DND-41 (cell line): ENCODE data around the gene HSPH1.

Experiments used
- ATAC-seq: fragments of 200-7000 bp; cut with Tn5 transposase; 3 replicates; pipeline ENCODE4 v1.9.1; 2021; ENCODE audit warnings: low read depth; ENCODE audit not compliant: insufficient read depth
- DNase-seq: peaks from one replicate; pipeline ENCODE4 v3.0.0-alpha.2; 2020
- H2AFZ ChIP-seq: 2 replicates; pipeline ENCODE4 v1.6.0; 2012; ENCODE audit warnings: low read depth, low read length
- H3K27ac ChIP-seq: 2 replicates; pipeline ENCODE4 v1.5.1; 2012; ENCODE audit warnings: low read length, inconsistent platforms
- H3K27me3 ChIP-seq: fragments of 200-600 bp; sonication (generic); 2 replicates; pipeline ENCODE4 v1.6.0; 2012; ENCODE audit warnings: low read length, mild to moderate bottlenecking, inconsistent platforms; ENCODE audit not compliant: insufficient read depth, poor library complexity
- H3K36me3 ChIP-seq: 2 replicates; pipeline ENCODE4 v1.5.1; 2012; ENCODE audit warnings: low read length, inconsistent platforms; ENCODE audit not compliant: insufficient read depth
- H3K4me1 ChIP-seq: 2 replicates; pipeline ENCODE4 v1.5.1; 2012; ENCODE audit warnings: mild to moderate bottlenecking, low read length; ENCODE audit not compliant: insufficient read depth
- H3K4me2 ChIP-seq: 2 replicates; pipeline ENCODE4 v1.6.0; 2012; ENCODE audit warnings: mild to moderate bottlenecking, moderate library complexity, low read length, inconsistent platforms; ENCODE audit not compliant: insufficient read depth
- H3K4me3 ChIP-seq, 2 experiments: fragments of 200-600 bp in 1 of 2; shearing (Covaris generic) in 1 of 2; 2 replicates each; pipeline ENCODE4 v1.5.1; 2012 to 2016; ENCODE audit warnings: inconsistent platforms in 2 of 2, low read length in 2 of 2, mild to moderate bottlenecking in 2 of 2, low read depth in 1 of 2, moderate library complexity in 1 of 2
- H3K79me2 ChIP-seq: 2 replicates; pipeline ENCODE4 v1.6.0; 2012; ENCODE audit warnings: low read length, inconsistent platforms; ENCODE audit not compliant: insufficient read depth
- H3K9ac ChIP-seq: 2 replicates; pipeline ENCODE4 v1.6.0; 2012; ENCODE audit warnings: low read depth, mild to moderate bottlenecking, inconsistent platforms, low read length, moderate library complexity
- H3K9me3 ChIP-seq: 2 replicates; pipeline ENCODE4 v1.5.1; 2012; ENCODE audit warnings: low read length, moderate library complexity, mild to moderate bottlenecking, inconsistent platforms; ENCODE audit not compliant: insufficient read depth, severe bottlenecking
- H4K20me1 ChIP-seq: 2 replicates; pipeline ENCODE4 v1.6.0; 2012; ENCODE audit warnings: low read length; ENCODE audit not compliant: insufficient read depth
- EZH2 ChIP-seq: IDR thresholded peaks from 3 replicates; pipeline ENCODE4 v1.6.1; 2012; ENCODE audit warnings: borderline replicate concordance, low read depth, mild to moderate bottlenecking, moderate library complexity, low read length, inconsistent platforms; ENCODE audit not compliant: severe bottlenecking
- TF ChIP-seq, protein P1 (sequence below): IDR thresholded peaks from 2 replicates; pipeline ENCODE4 v1.5.1; 2012; ENCODE audit warnings: borderline replicate concordance, low read length, moderate library complexity, mild to moderate bottlenecking; ENCODE audit not compliant: poor library complexity, severe bottlenecking; ENCODE audit errors: extremely low read depth

The HSPH1 gene

DNA sequence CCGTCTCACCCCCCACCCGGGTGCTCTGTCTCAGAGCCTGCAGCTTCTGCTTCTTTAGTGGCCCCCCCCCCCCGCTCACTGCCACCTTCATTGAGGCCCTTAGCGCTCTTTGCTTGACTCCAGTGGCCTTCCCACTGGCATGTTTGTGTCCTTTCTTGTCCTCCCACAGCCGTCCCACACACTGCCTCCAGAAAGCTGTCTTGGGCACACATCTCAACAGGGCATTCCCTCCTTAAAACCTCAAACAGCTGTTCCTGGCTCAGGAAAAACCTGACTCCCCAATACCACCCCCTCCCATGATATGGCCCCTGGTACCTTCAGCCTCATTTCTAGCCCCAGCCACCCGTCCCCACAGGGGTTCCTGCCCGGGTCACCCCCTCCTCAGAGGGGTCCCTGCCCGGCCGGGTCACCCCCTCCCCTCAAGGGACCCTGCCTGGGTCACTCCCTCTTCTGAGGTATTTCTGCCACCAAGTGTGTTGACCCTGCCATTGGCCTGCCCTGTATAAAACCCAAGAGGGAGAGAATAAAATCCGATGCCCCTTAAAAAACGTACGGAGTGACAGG is 46.9 kb upstream of the HSPH1 start:
- TF ChIP-seq, protein P1, sequence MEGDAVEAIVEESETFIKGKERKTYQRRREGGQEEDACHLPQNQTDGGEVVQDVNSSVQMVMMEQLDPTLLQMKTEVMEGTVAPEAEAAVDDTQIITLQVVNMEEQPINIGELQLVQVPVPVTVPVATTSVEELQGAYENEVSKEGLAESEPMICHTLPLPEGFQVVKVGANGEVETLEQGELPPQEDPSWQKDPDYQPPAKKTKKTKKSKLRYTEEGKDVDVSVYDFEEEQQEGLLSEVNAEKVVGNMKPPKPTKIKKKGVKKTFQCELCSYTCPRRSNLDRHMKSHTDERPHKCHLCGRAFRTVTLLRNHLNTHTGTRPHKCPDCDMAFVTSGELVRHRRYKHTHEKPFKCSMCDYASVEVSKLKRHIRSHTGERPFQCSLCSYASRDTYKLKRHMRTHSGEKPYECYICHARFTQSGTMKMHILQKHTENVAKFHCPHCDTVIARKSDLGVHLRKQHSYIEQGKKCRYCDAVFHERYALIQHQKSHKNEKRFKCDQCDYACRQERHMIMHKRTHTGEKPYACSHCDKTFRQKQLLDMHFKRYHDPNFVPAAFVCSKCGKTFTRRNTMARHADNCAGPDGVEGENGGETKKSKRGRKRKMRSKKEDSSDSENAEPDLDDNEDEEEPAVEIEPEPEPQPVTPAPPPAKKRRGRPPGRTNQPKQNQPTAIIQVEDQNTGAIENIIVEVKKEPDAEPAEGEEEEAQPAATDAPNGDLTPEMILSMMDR, result no peak
- no peak for TF ChIP-seq EZH2
- H3K9ac ChIP-seq, result no peak overlapping the region
- no peak overlapping the region for H3K4me2 ChIP-seq
- peaks cover 17% of the 10 kb centered on the region for H3K79me2 ChIP-seq
- H3K9me3 ChIP-seq, result no peaks in the 10 kb centered on the region
- H3K4me3 ChIP-seq, result no peak overlapping the region
- no peak overlapping the region for H2AFZ ChIP-seq
- DNase-seq (no peak), ATAC-seq (no peak)
- no peaks in the 10 kb centered on the region for H3K27me3 ChIP-seq
- peaks cover 7% of the 10 kb centered on the region for H4K20me1 ChIP-seq
- H3K27ac ChIP-seq, result no peak overlapping the region
- H3K36me3 ChIP-seq, result no peaks in the 10 kb centered on the region
- 0 out of 2 replicates have a peak, but pooled peaks cover 6% of the 10 kb centered on the region for H3K4me1 ChIP-seq

GRCh38 chr13:31207661-31208552 is 46.2 kb upstream of the HSPH1 start:
- Histone ChIP-seq H4K20me1 (peaks cover 7% of the 10 kb centered on the region), H3K4me1 (peaks cover 9% of the 10 kb centered on the region; the same call in 1 of the 2 replicates), H3K4me2 (no peak overlapping the region), H3K4me3 (no peak overlapping the region), H3K9ac (no peak overlapping the region), H3K27ac (no peak overlapping the region), H3K9me3 (no peaks in the 10 kb centered on the region), H2AFZ (no peak overlapping the region), H3K36me3 (no peaks in the 10 kb centered on the region), H3K27me3 (no peaks in the 10 kb centered on the region), H3K79me2 (peaks cover 22% of the 10 kb centered on the region)
- TF ChIP-seq, protein P1, result no peak
- TF ChIP-seq EZH2, result no peak
- DNase-seq, result no peak
- ATAC-seq, result no peak

DNA sequence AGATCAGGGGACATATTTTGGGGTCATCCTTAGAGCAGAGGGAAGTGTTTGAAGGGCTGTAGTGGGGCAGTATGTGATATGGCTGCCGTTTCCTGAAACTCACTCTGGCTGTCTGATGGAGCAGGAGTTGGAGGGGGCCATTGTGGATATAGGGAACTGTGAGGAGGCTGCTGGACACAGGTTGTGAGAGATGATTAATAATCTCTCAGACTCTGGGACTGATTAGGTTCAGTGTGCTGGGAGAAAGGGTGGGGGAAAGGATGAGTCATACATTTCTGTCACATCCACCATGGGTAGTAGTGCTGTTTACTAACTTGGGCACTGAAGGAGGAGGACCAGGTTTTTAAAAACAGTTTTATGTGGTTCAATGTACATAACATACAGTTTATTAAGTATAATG is 42.9 kb upstream of the HSPH1 start:
- ATAC-seq (no peak), DNase-seq (no peak)
- TF ChIP-seq EZH2, result no peak
- TF ChIP-seq, protein P1, result no peak
- Histone ChIP-seq H3K79me2 (peaks cover 37% of the 10 kb centered on the region), H3K36me3 (no peaks in the 10 kb centered on the region), H2AFZ (no peak overlapping the region), H4K20me1 (peaks cover 7% of the 10 kb centered on the region), H3K9me3 (no peaks in the 10 kb centered on the region), H3K4me1 (peaks cover 24% of the 10 kb centered on the region), H3K27me3 (no peaks in the 10 kb centered on the region), H3K9ac (no peak overlapping the region), H3K27ac (no peak overlapping the region), H3K4me3 (no peak overlapping the region), H3K4me2 (no peak overlapping the region)
